CD14-positive monocyte (primary cell): ENCODE results near the gene TPM2. TPM values are rescaled to one million over a fixed set of nuclear protein-coding genes. Genes with fewer than 3 reads are reported as not detected.

Experiments
- DNase-seq, 3 donors: peaks; one replicate each; pipeline ENCODE4 v3.0.0-alpha.2; 2011 to 2022
- H2AFZ ChIP-seq: 2 replicates; pipeline ENCODE4 v1.6.0; 2012; ENCODE audit warnings: mild to moderate bottlenecking, low read depth, low read length, inconsistent platforms; ENCODE audit not compliant: insufficient read depth, poor library complexity, severe bottlenecking
- H3K27ac ChIP-seq, 2 donors: 1 replicate in 1 of 2; 2 replicates in 1 of 2; pipeline ENCODE4 v1.5.1; 2012 to 2013; ENCODE audit warnings: low read length in 2 of 2, control low read depth in 1 of 2, inconsistent platforms in 1 of 2, low read depth in 1 of 2, mild to moderate bottlenecking in 1 of 2
- H3K27me3 ChIP-seq, 2 donors: one replicate each; pipeline versions ENCODE4 v1.6.0 to v1.6.1; 2011 to 2013; ENCODE audit warnings: low read length in 2 of 2; ENCODE audit not compliant: control insufficient read depth in 2 of 2, insufficient read depth in 2 of 2
- H3K36me3 ChIP-seq, 2 donors: replicated peaks in 1 of 2; 1 replicate in 1 of 2; 2 replicates in 1 of 2; pipeline versions ENCODE4 v1.5.1 to v1.6.1; 2012 to 2013; ENCODE audit warnings: low read length in 2 of 2, control low read depth in 1 of 2, inconsistent platforms in 1 of 2, mild to moderate bottlenecking in 1 of 2; ENCODE audit not compliant: insufficient read depth in 2 of 2, control insufficient read depth in 1 of 2
- H3K4me1 ChIP-seq, 2 donors: 1 replicate in 1 of 2; 2 replicates in 1 of 2; pipeline versions ENCODE4 v1.5.1 to v1.6.1; 2012 to 2013; ENCODE audit warnings: low read length in 2 of 2, control low read depth in 1 of 2, inconsistent platforms in 1 of 2, mild to moderate bottlenecking in 1 of 2, moderate library complexity in 1 of 2; ENCODE audit not compliant: insufficient read depth in 2 of 2, control insufficient read depth in 1 of 2
- H3K4me2 ChIP-seq: replicated peaks from 2 replicates; pipeline ENCODE3; 2012; ENCODE audit warnings: low read length, moderate library complexity, mild to moderate bottlenecking; ENCODE audit not compliant: poor library complexity, severe bottlenecking; ENCODE audit errors: extremely low read depth
- H3K4me3 ChIP-seq, 3 experiments: fragments of 200-600 bp in 1 of 3; sonication (generic) in 1 of 3; replicated peaks in 1 of 3; 1 replicate in 2 of 3; 2 replicates in 1 of 3; pipeline ENCODE4 v1.5.1; 2011 to 2013; ENCODE audit warnings: low read length in 3 of 3, mild to moderate bottlenecking in 3 of 3, control low read depth in 2 of 3, low read depth in 2 of 3, inconsistent platforms in 1 of 3, moderate library complexity in 1 of 3
- H3K79me2 ChIP-seq: 2 replicates; pipeline ENCODE4 v1.6.0; 2012; ENCODE audit warnings: mild to moderate bottlenecking, control low read depth, inconsistent platforms, low read length, moderate library complexity; ENCODE audit not compliant: insufficient read depth
- H3K9ac ChIP-seq: 2 replicates; pipeline ENCODE4 v1.6.0; 2017; ENCODE audit warnings: low read length, mild to moderate bottlenecking; ENCODE audit not compliant: insufficient read depth, poor library complexity, severe bottlenecking
- H3K9me3 ChIP-seq, 2 donors: replicated peaks in 1 of 2; 1 replicate in 1 of 2; 2 replicates in 1 of 2; pipeline versions ENCODE4 v1.5.1 to v1.6.1; 2012 to 2013; ENCODE audit warnings: low read length in 2 of 2, control low read depth in 1 of 2; ENCODE audit not compliant: control insufficient read depth in 1 of 2, insufficient read depth in 1 of 2
- H4K20me1 ChIP-seq: 2 replicates; pipeline ENCODE4 v1.6.0; 2012; ENCODE audit warnings: mild to moderate bottlenecking, low read length, control low read depth, moderate library complexity; ENCODE audit not compliant: insufficient read depth
- H3K27ac Mint-ChIP-seq, 7 donors: one replicate each; pipeline ENCODE4 v1.8.0; 2020; ENCODE audit warnings: mild to moderate bottlenecking in 7 of 7, mixed read lengths in 7 of 7, moderate library complexity in 6 of 7, inconsistent platforms in 2 of 7
- H3K27me3 Mint-ChIP-seq, 3 donors: one replicate each; pipeline ENCODE4 v1.8.0; 2021 to 2022; ENCODE audit warnings: low read depth in 3 of 3, mild to moderate bottlenecking in 3 of 3, mixed read lengths in 3 of 3, moderate library complexity in 3 of 3, inconsistent platforms in 1 of 3
- H3K36me3 Mint-ChIP-seq, 2 donors: one replicate each; pipeline ENCODE4 v1.8.0; 2020; ENCODE audit warnings: mixed read lengths in 2 of 2, inconsistent platforms in 1 of 2, mild to moderate bottlenecking in 1 of 2
- H3K4me1 Mint-ChIP-seq: one replicate; pipeline ENCODE4 v1.8.0; 2020; ENCODE audit warnings: mild to moderate bottlenecking, mixed read lengths
- H3K4me3 Mint-ChIP-seq, 2 donors: one replicate each; pipeline ENCODE4 v1.8.0; 2020; ENCODE audit warnings: mild to moderate bottlenecking in 2 of 2, mixed read lengths in 2 of 2, moderate library complexity in 1 of 2
- H3K9me3 Mint-ChIP-seq, 7 donors: one replicate each; pipeline ENCODE4 v1.8.0; 2020 to 2022; ENCODE audit warnings: mixed read lengths in 7 of 7, mild to moderate bottlenecking in 6 of 7, moderate library complexity in 6 of 7, inconsistent platforms in 2 of 7
- WGBS: methylation state at CpG from one replicate; pipeline ENCODE4 v1.1.5; 2013; ENCODE audit warnings: missing lambda C conversion rate; ENCODE audit not compliant: insufficient coverage; 5-methylcytosine and 5-hydroxymethylcytosine counted together
- intact Hi-C, 2 donors: fragments of 100-400 bp; cut with micrococcal nuclease; formaldehyde crosslinking; loops; one replicate each; pipeline versions ENCODE4 v1.15.0 to v1.15.1; 2023
- polyA plus RNA-seq, 3 donors: library from polyadenylated mRNA; depleted of rRNA in 1 of 3; unstranded in 2 of 3; stranded (reverse) in 1 of 3; fragments of 300-500 nt in 2 of 3; fragments of >200 nt in 1 of 3; fragmentation: Illumina TruSeq in 2 of 3; gene quantifications; 1 replicate in 2 of 3; 2 replicates in 1 of 3; pipeline ENCODE4 v1.2.3, GENCODE V29; 2012 to 2021
- TF ChIP-seq, protein P1 (sequence below): fragments of 200-600 bp; IDR thresholded peaks from one replicate; pipeline ENCODE4 v1.8.0; 2022; ENCODE audit warnings: antibody characterized with exemption, mild to moderate bottlenecking

TPM2 gene
- polyA plus RNA-seq, 3 donors, result 7.7 TPM; not detected in 2

DNA sequence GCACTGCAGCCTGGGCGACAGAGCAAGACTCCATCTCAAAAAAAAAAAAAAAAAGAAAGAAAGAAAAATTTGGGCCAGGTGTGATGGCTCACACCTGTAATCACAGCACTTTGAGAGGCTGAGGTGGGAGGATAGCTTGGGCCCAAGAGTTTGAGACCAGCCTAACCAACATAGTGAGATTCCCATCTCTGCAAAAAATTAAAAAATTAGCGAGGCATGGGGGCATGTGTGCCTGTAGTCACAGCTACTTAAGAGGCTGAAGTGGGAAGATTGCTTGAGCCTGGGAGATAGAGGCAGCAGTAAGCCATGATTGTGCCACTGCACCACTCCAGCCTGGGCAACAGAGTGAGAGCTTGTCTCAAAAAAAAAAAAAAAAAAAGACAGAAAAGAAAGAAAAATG is 36.1 kb downstream of the TPM2 start:
- intact Hi-C loops, result no loop called here
- no peak overlapping the region for H3K4me3 Mint-ChIP-seq
- Histone ChIP-seq H3K4me3 (no peak overlapping the region), H3K27ac (no peak overlapping the region), H3K79me2 (no peaks in the 10 kb centered on the region), H3K4me1 (peaks cover 40 to 52% of the 10 kb centered on the region in 2 donors), H3K4me2 (no peak overlapping the region), H3K9me3 (no peaks in the 10 kb centered on the region), H3K9ac (no peak overlapping the region), H2AFZ (no peak overlapping the region), H3K36me3 (no peaks in the 10 kb centered on the region), H4K20me1 (no peaks in the 10 kb centered on the region), H3K27me3 (no peaks in the 10 kb centered on the region)
- H3K36me3 Mint-ChIP-seq, result no peaks in the 10 kb centered on the region
- TF ChIP-seq, protein P1, sequence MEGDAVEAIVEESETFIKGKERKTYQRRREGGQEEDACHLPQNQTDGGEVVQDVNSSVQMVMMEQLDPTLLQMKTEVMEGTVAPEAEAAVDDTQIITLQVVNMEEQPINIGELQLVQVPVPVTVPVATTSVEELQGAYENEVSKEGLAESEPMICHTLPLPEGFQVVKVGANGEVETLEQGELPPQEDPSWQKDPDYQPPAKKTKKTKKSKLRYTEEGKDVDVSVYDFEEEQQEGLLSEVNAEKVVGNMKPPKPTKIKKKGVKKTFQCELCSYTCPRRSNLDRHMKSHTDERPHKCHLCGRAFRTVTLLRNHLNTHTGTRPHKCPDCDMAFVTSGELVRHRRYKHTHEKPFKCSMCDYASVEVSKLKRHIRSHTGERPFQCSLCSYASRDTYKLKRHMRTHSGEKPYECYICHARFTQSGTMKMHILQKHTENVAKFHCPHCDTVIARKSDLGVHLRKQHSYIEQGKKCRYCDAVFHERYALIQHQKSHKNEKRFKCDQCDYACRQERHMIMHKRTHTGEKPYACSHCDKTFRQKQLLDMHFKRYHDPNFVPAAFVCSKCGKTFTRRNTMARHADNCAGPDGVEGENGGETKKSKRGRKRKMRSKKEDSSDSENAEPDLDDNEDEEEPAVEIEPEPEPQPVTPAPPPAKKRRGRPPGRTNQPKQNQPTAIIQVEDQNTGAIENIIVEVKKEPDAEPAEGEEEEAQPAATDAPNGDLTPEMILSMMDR, result no peak
- WGBS, result 86% methylated on average over 1 of the region's 2 CpGs
- no peak overlapping the region for H3K27ac Mint-ChIP-seq
- H3K4me1 Mint-ChIP-seq, result peaks cover 34% of the 10 kb centered on the region
- no peaks in the 10 kb centered on the region for H3K9me3 Mint-ChIP-seq
- peaks cover 0 to 7% (median 6%) of the 10 kb centered on the region in 3 donors for H3K27me3 Mint-ChIP-seq
- DNase-seq, result no peak

DNA sequence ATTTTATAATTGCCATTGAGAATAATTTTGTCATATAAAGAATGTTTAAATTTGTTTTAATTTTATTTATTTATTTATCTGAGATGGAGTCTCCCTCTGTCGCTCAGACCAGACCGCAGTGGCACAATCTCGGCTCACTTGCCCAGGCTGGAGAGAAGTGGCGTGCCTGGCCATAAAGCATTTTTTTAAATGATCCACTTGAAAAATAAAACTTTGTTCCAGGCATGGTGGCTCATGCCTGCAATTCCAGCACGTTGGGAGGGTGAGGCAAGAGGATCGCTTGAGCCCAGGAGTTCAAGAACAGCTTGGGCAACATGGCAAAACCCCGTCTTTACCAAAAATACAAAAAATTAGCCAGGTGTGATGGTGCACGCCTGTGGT is 36.9 kb downstream of the TPM2 start:
- no peak overlapping the region for H3K27ac ChIP-seq

More for the DNA sequence above, 36.9 kb downstream of the TPM2 start:
- H3K4me2 ChIP-seq, result no peak overlapping the region
- H4K20me1 ChIP-seq, result no peaks in the 10 kb centered on the region
- no peak for DNase-seq
- H3K4me3 ChIP-seq, result no peak overlapping the region
- H3K36me3 Mint-ChIP-seq, result no peaks in the 10 kb centered on the region
- H3K4me1 ChIP-seq, result peaks cover 42 to 58% of the 10 kb centered on the region in 2 donors
- no peaks in the 10 kb centered on the region for H3K36me3 ChIP-seq
- intact Hi-C loops, result no loop called here
- TF ChIP-seq, protein P1, result no peak
- H3K27ac Mint-ChIP-seq, result peak overlapping the region in 4 of 7 donors; percentile 52 to 76 (median 54)
- no peaks in the 10 kb centered on the region for H3K79me2 ChIP-seq
- H3K27me3 ChIP-seq, result no peaks in the 10 kb centered on the region
- no peaks in the 10 kb centered on the region for H3K9me3 ChIP-seq
- no peak overlapping the region for H3K9ac ChIP-seq
- 98% methylated on average over 5 of the region's 8 CpGs for whole genome bisulfite sequencing
- no peaks in the 10 kb centered on the region for H3K9me3 Mint-ChIP-seq
- peaks cover 41% of the 10 kb centered on the region for H3K4me1 Mint-ChIP-seq
- peaks cover 0 to 6% (median 4%) of the 10 kb centered on the region in 3 donors for H3K27me3 Mint-ChIP-seq
- H3K4me3 Mint-ChIP-seq, result no peak overlapping the region
- no peak overlapping the region for H2AFZ ChIP-seq
